Measurements from ENCODE around the gene CBL. TPM values are rescaled to one million over a fixed set of nuclear protein-coding genes. Genes with fewer than 3 reads are reported as not detected.

The CBL gene
- polyA plus RNA-seq, 2 of the 4 experiments (the other 2 are of a cell fraction) = 6.0 to 14.1 TPM

- Histone ChIP-seq H3K4me1 (peaks cover 43% of the 10 kb centered on the region), H3K27ac (no peak overlapping the region), H3K4me3 (no peak overlapping the region), H3K9me3 (no peaks in the 10 kb centered on the region), H3K4me2 (no peak overlapping the region)
- ChIA-PET POLR2A (no interaction called here), CTCF (interaction anchor here (1.8 to 11.6 kb wide), 4 partner anchors 9 to 156 kb away, joined by 5 to 160 read pairs (median 18); partner anchors contain the start of gene C1QTNF5)
- FAIRE-seq (no peak), DNase-seq (ENCODE audit: low read depth in 1 of 2, low spot score in 1 of 2) (no peak), ATAC-seq (no peak)
- 87% methylated on average over 11 of the region's 11 CpGs for WGBS (ENCODE audit: missing lambda C conversion rate)
- TF ChIP-seq HEYL (CRISPR knock-in tag; IDR thresholded peaks at IDR 0.05) (no peak), KDM1A (IDR thresholded peaks at IDR 0.05; ENCODE audit: low read depth) (no peak), ATOH8 (CRISPR knock-in tag; IDR thresholded peaks at IDR 0.05; ENCODE audit: low read depth) (no peak), RFX5 (IDR thresholded peaks at IDR 0.05) (no peak)
These were observed 113.6 kb downstream of the CBL start for GRCh38 chr11:119319700-119320239.

DNA sequence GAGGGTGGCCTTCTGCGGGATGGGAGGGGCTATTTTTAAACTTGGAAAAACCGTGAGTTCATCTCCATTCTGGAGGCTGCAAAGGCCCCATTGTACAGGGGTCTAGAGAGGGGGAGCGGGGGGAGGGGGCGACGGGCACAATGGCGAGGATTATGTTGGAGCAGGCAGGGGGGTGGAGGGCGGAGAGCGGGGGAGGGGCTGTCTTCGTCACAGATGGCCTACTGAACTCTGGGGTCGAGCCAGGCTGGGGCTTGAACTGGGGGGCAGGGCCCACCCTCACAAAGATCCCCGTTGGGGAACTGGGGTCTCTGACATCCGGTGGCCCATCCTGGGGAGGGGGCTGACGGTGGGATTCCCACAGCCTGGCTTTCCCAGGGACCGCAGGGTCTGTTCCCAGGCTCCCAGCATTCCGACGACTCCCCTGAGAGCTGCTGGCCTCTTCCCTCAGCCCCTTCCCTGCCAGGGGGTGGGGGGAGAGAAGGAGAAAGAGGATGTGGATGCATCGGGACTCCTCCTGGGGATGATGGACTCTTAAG lies 114.2 kb downstream of the CBL start:
- DNase-seq (ENCODE audit: low read depth in 1 of 2, low spot score in 1 of 2) (no peak), FAIRE-seq (no peak), ATAC-seq (no peak)
- Histone ChIP-seq H3K4me3 (no peak overlapping the region), H3K9me3 (no peaks in the 10 kb centered on the region), H3K4me2 (peak overlapping the region; percentile 88), H3K4me1 (peaks cover 41% of the 10 kb centered on the region), H3K27ac (peak overlapping the region in 1 of 2 experiments; percentile 91; a peak in 4 of 6 replicates)
- CTCF ChIA-PET = interaction anchor here (1.2 to 11.6 kb wide), 6 partner anchors 10 to 156 kb away, joined by 3 to 160 read pairs (median 18); partner anchors contain the start of gene C1QTNF5
- 70% methylated on average over 2 of the region's 17 CpGs for WGBS (ENCODE audit: missing lambda C conversion rate)
- POLR2A ChIA-PET = no interaction called here
- no peak for TF ChIP-seq CHD2 (IDR thresholded peaks at IDR 0.05; ENCODE audit: low read length, partially characterized antibody)
- no peak for TF ChIP-seq JUN (IDR thresholded peaks at IDR 0.05)
- no peak for TF ChIP-seq E2F6 (IDR thresholded peaks at IDR 0.05; ENCODE audit: borderline replicate concordance, low read depth)
- TF ChIP-seq NFE2L2 (conservative IDR thresholded peaks at IDR 0.05; ENCODE audit: low read length) = no peak
- TF ChIP-seq HOXB13 (CRISPR knock-in tag; IDR thresholded peaks at IDR 0.05; ENCODE audit: low read depth) = no peak
- no peak for TF ChIP-seq MYC (IDR thresholded peaks at IDR 0.05; ENCODE audit: borderline replicate concordance, low read length)
- no peak for TF ChIP-seq POLR2A (IDR thresholded peaks at IDR 0.05; ENCODE audit: low read length)
- no peak for TF ChIP-seq TP53 (CRISPR knock-in tag; IDR thresholded peaks at IDR 0.05)
- no peak for TF ChIP-seq EP300 (IDR thresholded peaks at IDR 0.05)
- TF ChIP-seq CEBPB (IDR thresholded peaks at IDR 0.05) = no peak

DNA sequence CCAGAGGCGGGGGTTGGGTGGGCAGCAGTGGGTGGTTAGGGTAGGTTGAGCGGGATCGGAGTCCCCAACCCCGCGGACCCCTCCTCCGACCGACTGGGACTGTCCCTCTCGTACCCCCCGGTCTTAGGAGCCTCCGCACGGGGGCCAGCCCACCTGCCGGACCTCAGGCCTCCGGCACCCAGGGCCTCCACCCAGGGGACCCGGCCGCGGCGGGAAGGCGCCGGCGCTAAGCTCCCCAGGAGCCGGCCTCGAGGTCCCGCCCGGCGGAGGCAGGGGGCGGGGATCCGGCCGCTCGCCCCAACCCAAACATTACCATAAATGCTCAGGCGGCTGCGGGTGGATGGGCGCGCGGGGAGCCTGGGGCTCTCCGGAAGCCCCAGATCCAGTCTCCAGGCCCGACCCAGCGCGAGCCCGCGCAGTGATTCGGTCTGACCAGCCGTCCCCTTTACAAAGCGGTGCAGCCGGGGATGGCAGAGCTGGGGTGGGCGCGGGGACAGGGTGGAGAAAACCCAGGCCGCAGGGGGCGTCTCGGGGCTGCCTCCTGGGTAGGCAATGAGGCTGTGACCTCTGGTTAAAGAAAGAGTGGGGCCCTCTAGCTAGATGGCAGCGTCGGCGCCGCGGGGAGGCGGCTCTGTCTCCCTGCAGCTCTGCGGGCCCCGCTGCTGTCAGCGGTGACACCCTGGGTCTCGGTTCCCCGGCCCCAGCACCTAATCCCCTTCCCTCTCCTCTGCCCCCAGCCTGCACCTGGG lies 114.8 kb downstream of the CBL start:
- ChIA-PET CTCF (interaction anchor here (0.5 to 11.6 kb wide), 18 partner anchors 12 to 223 kb away, joined by 3 to 160 read pairs (median 6); partner anchors contain the start of genes C1QTNF5, RNF26 and USP2), POLR2A (no interaction called here)
- H3K4me2 ChIP-seq = peak overlapping the region; percentile 88
- peak overlapping the region; percentile 46 for H3K4me3 ChIP-seq
- DNase-seq (ENCODE audit: low read depth in 1 of 2, low spot score in 1 of 2) (peak in 1 of 2 experiments; percentile 22), FAIRE-seq (no peak), ATAC-seq (peak; percentile 16 to 44; a peak in 4 of 6 replicates)
- no peaks in the 10 kb centered on the region for H3K9me3 ChIP-seq
- WGBS (ENCODE audit: missing lambda C conversion rate) = 43% methylated on average over 8 of the region's 60 CpGs
- H3K27ac ChIP-seq = peak overlapping the region; percentile 70 to 91
- peaks cover 34% of the 10 kb centered on the region for H3K4me1 ChIP-seq
- TF ChIP-seq CTCF (IDR thresholded peaks at IDR 0.05) = no peak
- no peak for TF ChIP-seq ATOH8 (CRISPR knock-in tag; IDR thresholded peaks at IDR 0.05; ENCODE audit: low read depth)
- TF ChIP-seq HOXA7 (CRISPR knock-in tag; IDR thresholded peaks at IDR 0.05) = no peak
- TF ChIP-seq REST (IDR thresholded peaks at IDR 0.05) = no peak
- no peak for TF ChIP-seq SREBF2 (IDR thresholded peaks at IDR 0.05)
- no peak for TF ChIP-seq HDAC2 (IDR thresholded peaks at IDR 0.05)
- TF ChIP-seq GATA3 (IDR thresholded peaks at IDR 0.05; ENCODE audit: borderline replicate concordance) = no peak
- TF ChIP-seq POLR2A (IDR thresholded peaks at IDR 0.05; ENCODE audit: low read length) = no peak
- no peak for TF ChIP-seq KDM5A (IDR thresholded peaks at IDR 0.05)
- TF ChIP-seq, protein P1, sequence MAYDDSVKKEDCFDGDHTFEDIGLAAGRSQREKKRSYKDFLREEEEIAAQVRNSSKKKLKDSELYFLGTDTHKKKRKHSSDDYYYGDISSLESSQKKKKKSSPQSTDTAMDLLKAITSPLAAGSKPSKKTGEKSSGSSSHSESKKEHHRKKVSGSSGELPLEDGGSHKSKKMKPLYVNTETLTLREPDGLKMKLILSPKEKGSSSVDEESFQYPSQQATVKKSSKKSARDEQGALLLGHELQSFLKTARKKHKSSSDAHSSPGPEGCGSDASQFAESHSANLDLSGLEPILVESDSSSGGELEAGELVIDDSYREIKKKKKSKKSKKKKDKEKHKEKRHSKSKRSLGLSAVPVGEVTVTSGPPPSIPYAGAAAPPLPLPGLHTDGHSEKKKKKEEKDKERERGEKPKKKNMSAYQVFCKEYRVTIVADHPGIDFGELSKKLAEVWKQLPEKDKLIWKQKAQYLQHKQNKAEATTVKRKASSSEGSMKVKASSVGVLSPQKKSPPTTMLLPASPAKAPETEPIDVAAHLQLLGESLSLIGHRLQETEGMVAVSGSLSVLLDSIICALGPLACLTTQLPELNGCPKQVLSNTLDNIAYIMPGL (CRISPR knock-in tag; IDR thresholded peaks at IDR 0.05; ENCODE audit: borderline replicate concordance) = no peak

All from A549 (cell line).